ENCODE data around the gene TNRC6C. TPM values are rescaled to one million over a fixed set of nuclear protein-coding genes. Genes with fewer than 3 reads are reported as not detected.
A peak's percentile ranks its signal among the peaks of the same experiment; 100 is the strongest.

TNRC6C gene
- total RNA-seq, 1 experiment from 2014 or later = 16.4 TPM

DNA sequence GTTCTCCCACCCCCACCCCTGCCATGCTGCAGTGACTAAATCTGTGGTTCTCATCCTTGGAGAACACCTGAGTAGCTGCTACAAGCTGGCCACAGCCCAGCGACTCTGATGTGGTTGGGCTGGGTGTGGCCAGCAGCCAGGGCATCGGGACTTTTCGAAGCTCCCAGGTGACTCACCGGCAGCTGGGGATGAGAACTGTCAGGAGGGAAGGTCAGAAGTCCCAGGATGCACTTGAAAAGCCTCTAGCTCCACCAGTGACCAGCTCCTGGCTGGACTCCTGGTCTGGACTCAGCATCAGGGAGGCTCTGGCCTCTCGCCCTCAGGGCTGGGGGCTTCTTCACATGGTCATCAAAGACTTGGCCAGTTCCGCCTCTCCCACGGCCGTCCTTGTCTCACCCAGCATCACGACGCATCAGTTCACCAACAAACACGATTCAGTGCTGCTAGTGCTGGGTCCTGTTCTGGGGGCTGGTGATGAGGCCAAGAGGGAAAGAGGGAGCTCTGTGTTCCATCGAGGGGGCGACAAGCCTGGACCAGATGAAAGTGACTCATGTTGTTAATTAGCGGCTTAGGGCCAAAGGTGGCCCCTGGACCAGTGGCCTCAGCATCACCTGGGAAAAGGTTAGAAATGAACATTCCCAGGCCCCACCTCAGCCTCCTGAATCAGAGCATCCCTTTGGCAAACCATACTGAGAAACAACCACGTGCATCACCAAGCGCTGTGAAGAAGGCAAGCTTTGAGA lies 183.8 kb downstream of the TNRC6C start:
- no peaks in the 10 kb centered on the region for H3K36me3 Mint-ChIP-seq (ENCODE audit: insufficient read depth, unreplicated experiment)
- H3K27ac Mint-ChIP-seq (ENCODE audit: low read depth, unreplicated experiment) = no peak overlapping the region
- no peaks in the 10 kb centered on the region for H3K9me3 Mint-ChIP-seq (ENCODE audit: unreplicated experiment)
- ChIA-PET CTCF (interaction anchor here (0.7 to 1.1 kb wide), 5 partner anchors 23 to 279 kb away, joined by 3 to 5 read pairs (median 4); no protein-coding TSS in a partner anchor), POLR2A (interaction anchor here (0.6 to 2.4 kb wide), 13 partner anchors 12 to 99 kb away, joined by 3 to 14 read pairs (median 4); partner anchors contain the start of gene TMC6)
- no peaks in the 10 kb centered on the region for H3K27me3 Mint-ChIP-seq (ENCODE audit: insufficient read depth, unreplicated experiment)
- peak; percentile 97 for DNase-seq (ENCODE audit: unreplicated experiment)
- H3K4me1 Mint-ChIP-seq (ENCODE audit: insufficient read depth, unreplicated experiment) = peaks cover 16% of the 10 kb centered on the region
- H3K4me3 Mint-ChIP-seq (ENCODE audit: unreplicated experiment) = no peak overlapping the region
- no TSS peak for BruUV-seq (replicated peaks)
- intact Hi-C loops (cut with micrococcal nuclease) = loop anchor here (1.0 kb wide), 1 partner anchor 17 kb away; no protein-coding TSS in a partner anchor
- TF ChIP-seq, protein P1, sequence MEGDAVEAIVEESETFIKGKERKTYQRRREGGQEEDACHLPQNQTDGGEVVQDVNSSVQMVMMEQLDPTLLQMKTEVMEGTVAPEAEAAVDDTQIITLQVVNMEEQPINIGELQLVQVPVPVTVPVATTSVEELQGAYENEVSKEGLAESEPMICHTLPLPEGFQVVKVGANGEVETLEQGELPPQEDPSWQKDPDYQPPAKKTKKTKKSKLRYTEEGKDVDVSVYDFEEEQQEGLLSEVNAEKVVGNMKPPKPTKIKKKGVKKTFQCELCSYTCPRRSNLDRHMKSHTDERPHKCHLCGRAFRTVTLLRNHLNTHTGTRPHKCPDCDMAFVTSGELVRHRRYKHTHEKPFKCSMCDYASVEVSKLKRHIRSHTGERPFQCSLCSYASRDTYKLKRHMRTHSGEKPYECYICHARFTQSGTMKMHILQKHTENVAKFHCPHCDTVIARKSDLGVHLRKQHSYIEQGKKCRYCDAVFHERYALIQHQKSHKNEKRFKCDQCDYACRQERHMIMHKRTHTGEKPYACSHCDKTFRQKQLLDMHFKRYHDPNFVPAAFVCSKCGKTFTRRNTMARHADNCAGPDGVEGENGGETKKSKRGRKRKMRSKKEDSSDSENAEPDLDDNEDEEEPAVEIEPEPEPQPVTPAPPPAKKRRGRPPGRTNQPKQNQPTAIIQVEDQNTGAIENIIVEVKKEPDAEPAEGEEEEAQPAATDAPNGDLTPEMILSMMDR (IDR thresholded peaks at IDR 0.05; ENCODE audit: unreplicated experiment) = no peak

DNA sequence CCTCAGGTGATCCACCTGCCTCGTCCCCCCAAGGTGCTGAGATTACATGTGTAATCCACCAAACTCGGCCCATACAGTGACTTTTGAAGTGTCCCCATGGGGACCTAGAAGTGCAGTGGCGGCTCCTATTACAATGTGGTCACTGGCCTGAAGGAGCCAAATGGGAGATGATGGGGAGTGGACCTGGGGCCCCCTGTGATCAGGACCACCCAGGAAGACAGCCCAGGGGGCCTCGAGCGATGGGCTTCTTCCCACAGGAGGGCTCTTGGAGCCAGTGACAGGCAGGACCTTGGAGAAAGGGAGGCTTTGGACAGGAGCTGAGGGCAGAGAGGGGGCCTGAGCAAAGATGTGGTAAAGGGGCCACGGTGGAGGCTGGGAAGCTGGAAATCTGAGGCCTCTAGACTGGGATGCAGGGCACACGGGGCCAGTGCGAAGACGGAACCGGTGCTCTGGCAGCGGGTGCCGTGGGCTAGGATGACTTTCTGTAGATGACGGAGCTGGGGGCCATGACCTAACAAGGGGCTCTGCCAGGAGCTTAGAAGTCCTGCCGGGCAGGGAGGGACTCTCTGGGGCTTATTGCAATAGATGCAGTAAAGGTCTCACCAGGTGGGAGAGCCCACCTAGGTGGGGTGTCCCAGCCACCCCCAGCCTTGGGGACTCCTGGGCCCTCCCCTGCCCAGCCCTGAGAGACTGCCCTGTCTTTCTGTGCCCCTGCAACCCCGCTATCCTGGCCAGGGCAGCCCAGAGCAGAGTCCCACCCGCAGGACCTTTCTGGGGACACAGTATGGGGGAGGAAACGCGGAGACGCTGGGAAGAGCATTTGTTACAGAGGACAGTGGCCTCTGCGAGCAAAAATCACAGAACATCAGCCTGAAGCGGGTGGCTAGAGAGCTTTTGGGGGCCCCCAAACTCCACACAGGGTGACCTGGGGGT lies 185.0 kb downstream of the TNRC6C start:
- DNase-seq (ENCODE audit: unreplicated experiment) = no peak
- BruUV-seq (replicated peaks) = no TSS peak
- intact Hi-C loops (cut with micrococcal nuclease) = no loop called here
- H3K4me3 Mint-ChIP-seq (ENCODE audit: unreplicated experiment) = no peak overlapping the region
- H3K4me1 Mint-ChIP-seq (ENCODE audit: insufficient read depth, unreplicated experiment) = peaks cover 16% of the 10 kb centered on the region
- H3K27me3 Mint-ChIP-seq (ENCODE audit: insufficient read depth, unreplicated experiment) = no peaks in the 10 kb centered on the region
- H3K9me3 Mint-ChIP-seq (ENCODE audit: unreplicated experiment) = no peaks in the 10 kb centered on the region
- ChIA-PET POLR2A (interaction anchor here (0.7 to 2.7 kb wide), 4 partner anchors 10 to 44 kb away, joined by 3 to 14 read pairs (median 10); partner anchors contain the start of genes SYNGR2 and TMC6), CTCF (interaction anchor here (0.6 kb wide), 2 partner anchors 45 to 141 kb away, joined by 3 to 5 read pairs; no protein-coding TSS in a partner anchor)
- no peak overlapping the region for H3K27ac Mint-ChIP-seq (ENCODE audit: low read depth, unreplicated experiment)
- H3K36me3 Mint-ChIP-seq (ENCODE audit: insufficient read depth, unreplicated experiment) = no peaks in the 10 kb centered on the region
- TF ChIP-seq, protein P1 (IDR thresholded peaks at IDR 0.05; ENCODE audit: unreplicated experiment) = no peak

DNA sequence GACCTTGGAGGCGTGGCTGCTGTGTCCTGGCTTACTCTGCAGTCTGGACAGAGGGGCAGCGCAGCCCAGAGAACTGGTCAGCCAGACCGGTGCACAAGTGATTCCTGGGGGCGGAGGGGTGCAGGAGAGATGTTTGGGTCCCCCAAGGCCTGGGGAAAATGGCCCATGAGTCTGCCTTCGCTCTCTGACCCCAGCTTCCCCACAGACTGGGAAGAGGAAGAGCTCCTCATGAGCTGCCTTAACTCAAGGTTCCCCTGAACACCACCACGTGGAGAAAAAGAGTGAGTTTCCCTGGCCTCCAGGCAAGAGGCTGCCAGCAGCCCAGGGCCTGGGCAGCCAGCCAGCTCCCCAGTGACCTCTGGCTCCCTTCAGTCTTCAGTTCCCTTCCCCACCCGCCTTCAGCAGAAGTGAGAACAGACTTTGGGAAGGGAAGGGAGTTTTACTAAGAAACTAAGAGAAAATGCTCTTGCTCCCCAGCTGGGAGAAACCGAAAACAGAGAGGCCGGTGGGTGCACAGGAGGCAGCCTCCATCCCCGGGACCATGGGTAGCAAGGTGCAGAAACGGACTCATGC lies 185.7 kb downstream of the TNRC6C start:
- Mint-ChIP-seq H3K27me3 (ENCODE audit: insufficient read depth, unreplicated experiment) (no peaks in the 10 kb centered on the region), H3K36me3 (ENCODE audit: insufficient read depth, unreplicated experiment) (no peaks in the 10 kb centered on the region), H3K27ac (ENCODE audit: low read depth, unreplicated experiment) (no peak overlapping the region), H3K4me3 (ENCODE audit: unreplicated experiment) (no peak overlapping the region), H3K9me3 (ENCODE audit: unreplicated experiment) (no peaks in the 10 kb centered on the region), H3K4me1 (ENCODE audit: insufficient read depth, unreplicated experiment) (peaks cover 16% of the 10 kb centered on the region)
- intact Hi-C loops (cut with micrococcal nuclease) = no loop called here
- ChIA-PET CTCF (interaction anchor here (0.5 to 1.0 kb wide), 5 partner anchors 18 to 1597 kb away, joined by 3 to 4 read pairs (median 3); no protein-coding TSS in a partner anchor), POLR2A (interaction anchor here (0.7 to 2.7 kb wide), 5 partner anchors 9 to 172 kb away, joined by 3 to 12 read pairs (median 4); partner anchors contain the start of gene SYNGR2)
- TF ChIP-seq, protein P1 (IDR thresholded peaks at IDR 0.05; ENCODE audit: unreplicated experiment) = no peak
- BruUV-seq (replicated peaks) = no TSS peak
- DNase-seq (ENCODE audit: unreplicated experiment) = peak; percentile 70
